Adrenal gland (tissue), 12 donors: ENCODE results near the gene TEKT5. TPM values are rescaled to one million over a fixed set of nuclear protein-coding genes. Genes with fewer than 3 reads are reported as not detected.

Experiments used
- DNase-seq, 7 donors: peaks; one replicate each; pipeline ENCODE4 v3.0.0-alpha.2; 2019 to 2020
- H3K27ac ChIP-seq, 5 donors: fragments of 200-600 bp; sonication (generic) in 4 of 5; 1 replicate in 3 of 5; 2 replicates in 2 of 5; pipeline versions ENCODE4 v1.5.1 to v1.8.0; 2016 to 2020; ENCODE audit warnings: mild to moderate bottlenecking in 1 of 5
- H3K27me3 ChIP-seq: fragments of 200-600 bp; 2 replicates; pipeline ENCODE4 v1.8.0; 2021
- H3K36me3 ChIP-seq, 2 donors: fragments of 200-600 bp; replicated peaks in 1 of 2; 1 replicate in 1 of 2; 2 replicates in 1 of 2; pipeline versions ENCODE4 v1.5.1 to v1.8.0; 2018 to 2022
- H3K4me1 ChIP-seq, 2 donors: fragments of 200-600 bp; replicated peaks in 1 of 2; 1 replicate in 1 of 2; 2 replicates in 1 of 2; pipeline versions ENCODE4 v1.5.1 to v1.8.0; 2018 to 2021
- H3K4me3 ChIP-seq, 4 donors: fragments of 200-600 bp; sonication (generic) in 3 of 4; one replicate each; pipeline ENCODE4 v1.5.1; 2016 to 2018
- H3K9me3 ChIP-seq, 3 donors: fragments of 200-600 bp; sonication (generic) in 1 of 3; replicated peaks in 1 of 3; 1 replicate in 2 of 3; 2 replicates in 1 of 3; pipeline versions ENCODE4 v1.5.1 to v1.8.0; 2016 to 2021
- POLR2A ChIP-seq, 2 donors: fragments of 450-650 bp; IDR thresholded peaks; one replicate each; pipeline ENCODE4 v1.6.1; 2017; ENCODE audit warnings: antibody characterized with exemption in 2 of 2, mild to moderate bottlenecking in 2 of 2, moderate library complexity in 1 of 2
- WGBS, 4 donors: extraction: QIAGEN DNeasy Blood & Tissue Kit in 2 of 4; methylation state at CpG; one replicate each; pipeline versions ENCODE4 v1.1.5 to v1.1.7; 2013 to 2017; 5-methylcytosine and 5-hydroxymethylcytosine counted together
- intact Hi-C, 2 donors: fragments of 100-400 bp; cut with DNase I; formaldehyde crosslinking; loops; one replicate each; pipeline versions ENCODE4 v1.14.1 to v1.15.0; 2022 to 2023
- polyA plus RNA-seq, 3 donors: library from polyadenylated mRNA; stranded (reverse); fragments of 200-250 nt in 2 of 3; fragments of 350-450 nt in 1 of 3; fragmentation: Illumina TruSeq in 1 of 3; extraction: RNeasy Lipid Tissue Mini Kit (QIAGEN cat#74804) in 1 of 3; gene quantifications; one replicate each; pipeline ENCODE4 v1.2.3, GENCODE V29; 2013 to 2014
- total RNA-seq, 9 donors: library from RNA; depleted of rRNA in 4 of 9; stranded (reverse); fragments of >200 nt in 4 of 9; fragments of 120-200 nt in 1 of 9; fragmentation: NEBNext Ultra II Directional in 1 of 9; extraction: Animal tissue kit (Norgen Biotek cat#: 25700) in 1 of 9; gene quantifications; one replicate each; pipeline versions ENCODE4 v1.1.0 to v1.2.4, GENCODE V29; 2013 to 2023
- TF ChIP-seq, protein P1 (sequence below), 6 experiments: fragments of 450-650 bp in 4 of 6; fragments of 200-600 bp in 2 of 6; sonication (generic) in 1 of 6; IDR thresholded peaks; 1 replicate in 5 of 6; 2 replicates in 1 of 6; pipeline versions ENCODE4 v1.5.1 to v1.8.0; 2016 to 2021; ENCODE audit warnings: antibody characterized with exemption in 6 of 6, mild to moderate bottlenecking in 2 of 6, moderate library complexity in 1 of 6
- donor health status: healthy with polysubstance abuse.
- donor health status: Bipolar disorder and iron deficiency.
- donor health status: DM: yes; HTN: yes; CAD: no.
- donor health status: DM: no; HTN: no; CAD: no.
- donor health status: DM: no; HTN: no; CAD: no.
- donor health status: DM: yes; HTN: yes; CAD: no.

Gene TEKT5
- total and polyA plus RNA-seq, 12 donors: 0.34 to 0.88 (median 0.43) TPM; not detected in 8

DNA sequence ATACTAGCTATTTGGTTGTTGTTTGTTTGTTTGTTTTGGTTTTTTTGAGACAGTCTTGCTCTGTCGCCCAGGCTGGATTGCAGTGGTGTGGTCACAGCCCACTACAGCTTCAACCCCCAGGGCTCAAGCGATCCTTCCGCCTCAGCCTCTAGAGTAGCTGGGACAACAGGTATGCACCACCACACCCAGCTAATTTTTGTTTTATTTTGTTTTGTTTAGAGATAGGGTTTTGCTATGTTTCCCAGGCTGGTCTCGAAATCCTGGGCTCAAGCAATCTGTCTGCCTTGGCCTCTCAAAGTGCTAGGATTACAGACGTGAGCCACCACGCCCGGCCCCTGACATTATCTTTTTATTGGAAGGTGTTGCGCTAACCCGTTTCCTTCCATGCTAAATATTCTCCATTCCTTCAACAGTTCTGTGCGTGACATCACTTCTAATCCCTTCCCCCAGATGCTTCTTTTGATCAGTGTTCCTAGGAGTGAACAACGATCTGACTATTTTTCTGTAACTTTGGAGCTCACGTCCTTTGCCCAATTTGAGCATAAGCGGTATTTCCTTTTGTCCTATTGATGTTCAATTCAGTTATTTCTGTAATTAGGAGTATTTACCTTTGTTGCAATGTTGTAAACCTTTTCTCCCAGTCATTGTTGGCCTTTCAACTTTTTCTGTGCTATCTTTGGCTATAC, 84.1 kb downstream of the TEKT5 start:
- Histone ChIP-seq H3K27ac (no peak overlapping the region), H3K27me3 (no peaks in the 10 kb centered on the region), H3K4me1 (no peaks in the 10 kb centered on the region), H3K36me3 (no peaks in the 10 kb centered on the region), H3K9me3 (no peaks in the 10 kb centered on the region), H3K4me3 (no peak overlapping the region)
- WGBS, 4 donors: 74 to 83% (median 80%) methylated on average over 13 of the region's 13 CpGs
- TF ChIP-seq POLR2A (IDR thresholded peaks at IDR 0.05): no peak
- TF ChIP-seq, protein P1, sequence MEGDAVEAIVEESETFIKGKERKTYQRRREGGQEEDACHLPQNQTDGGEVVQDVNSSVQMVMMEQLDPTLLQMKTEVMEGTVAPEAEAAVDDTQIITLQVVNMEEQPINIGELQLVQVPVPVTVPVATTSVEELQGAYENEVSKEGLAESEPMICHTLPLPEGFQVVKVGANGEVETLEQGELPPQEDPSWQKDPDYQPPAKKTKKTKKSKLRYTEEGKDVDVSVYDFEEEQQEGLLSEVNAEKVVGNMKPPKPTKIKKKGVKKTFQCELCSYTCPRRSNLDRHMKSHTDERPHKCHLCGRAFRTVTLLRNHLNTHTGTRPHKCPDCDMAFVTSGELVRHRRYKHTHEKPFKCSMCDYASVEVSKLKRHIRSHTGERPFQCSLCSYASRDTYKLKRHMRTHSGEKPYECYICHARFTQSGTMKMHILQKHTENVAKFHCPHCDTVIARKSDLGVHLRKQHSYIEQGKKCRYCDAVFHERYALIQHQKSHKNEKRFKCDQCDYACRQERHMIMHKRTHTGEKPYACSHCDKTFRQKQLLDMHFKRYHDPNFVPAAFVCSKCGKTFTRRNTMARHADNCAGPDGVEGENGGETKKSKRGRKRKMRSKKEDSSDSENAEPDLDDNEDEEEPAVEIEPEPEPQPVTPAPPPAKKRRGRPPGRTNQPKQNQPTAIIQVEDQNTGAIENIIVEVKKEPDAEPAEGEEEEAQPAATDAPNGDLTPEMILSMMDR (IDR thresholded peaks at IDR 0.05): no peak
- intact Hi-C loops: no loop called here
- DNase-seq: no peak

DNA sequence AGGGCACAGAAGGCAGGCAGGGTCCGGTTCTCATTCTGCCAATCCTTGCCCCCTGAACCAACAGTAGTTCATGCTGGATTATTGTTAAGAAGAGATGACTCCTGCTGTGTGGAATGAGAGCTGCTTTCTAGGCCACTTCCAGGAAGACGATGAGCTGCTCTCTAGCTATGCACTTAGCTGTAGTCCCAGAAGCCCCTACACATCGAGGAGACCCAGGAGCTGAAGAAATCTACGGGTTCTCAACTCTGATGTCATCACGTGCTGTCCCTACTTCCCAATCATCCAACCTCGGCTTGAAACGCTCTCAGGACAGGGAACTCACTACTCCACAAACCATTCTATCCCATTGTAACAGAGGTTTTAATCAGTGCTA, 85.3 kb downstream of the TEKT5 start:
- no peaks in the 10 kb centered on the region for H3K9me3 ChIP-seq
- no peaks in the 10 kb centered on the region for H3K36me3 ChIP-seq
- TF ChIP-seq, protein P1 (IDR thresholded peaks at IDR 0.05): no peak
- TF ChIP-seq POLR2A (IDR thresholded peaks at IDR 0.05): no peak
- DNase-seq: no peak
- no peaks in the 10 kb centered on the region for H3K27me3 ChIP-seq
- intact Hi-C loops: no loop called here
- no peaks in the 10 kb centered on the region for H3K4me1 ChIP-seq
- no peak overlapping the region for H3K4me3 ChIP-seq
- no peak overlapping the region for H3K27ac ChIP-seq
- 73 to 79% (median 76%) methylated on average over 6 to 7 of the region's 7 CpGs for WGBS, 4 donors

GRCh38 chr16:10608687-10609401, 85.9 kb downstream of the TEKT5 start:
- intact Hi-C loops: no loop called here
- no peaks in the 10 kb centered on the region for H3K27me3 ChIP-seq
- H3K36me3 ChIP-seq: no peaks in the 10 kb centered on the region
- no peak overlapping the region for H3K4me3 ChIP-seq
- no peak for DNase-seq
- H3K4me1 ChIP-seq: no peaks in the 10 kb centered on the region
- H3K9me3 ChIP-seq: no peaks in the 10 kb centered on the region
- H3K27ac ChIP-seq: no peak overlapping the region
- 67 to 81% (median 73%) methylated on average over 9 to 11 of the region's 11 CpGs for WGBS, 4 donors
- no peak for TF ChIP-seq POLR2A (IDR thresholded peaks at IDR 0.05)

GRCh38 chr16:10607157-10607556, 87.6 kb downstream of the TEKT5 start:
- Histone ChIP-seq H3K4me1 (no peaks in the 10 kb centered on the region), H3K27ac (no peak overlapping the region), H3K9me3 (no peaks in the 10 kb centered on the region), H3K4me3 (no peak overlapping the region), H3K27me3 (no peaks in the 10 kb centered on the region), H3K36me3 (no peaks in the 10 kb centered on the region)
- intact Hi-C loops: no loop called here
- WGBS, 4 donors: 65 to 79% (median 73%) methylated on average over 3 of the region's 3 CpGs
- no peak for DNase-seq
- TF ChIP-seq, protein P1 (IDR thresholded peaks at IDR 0.05): no peak
- TF ChIP-seq POLR2A (IDR thresholded peaks at IDR 0.05): no peak
